GM12891 (cell line): ENCODE data around the gene FNDC10.

Experiments
- PAX5 ChIP-seq: IDR thresholded peaks from 2 replicates; pipeline ENCODE4 v1.6.1; 2011; ENCODE audit warnings: low read length, moderate library complexity, mild to moderate bottlenecking; ENCODE audit not compliant: insufficient read depth, severe bottlenecking
- POLR2A ChIP-seq: IDR thresholded peaks from 2 replicates; pipeline ENCODE4 v1.6.1; 2011; ENCODE audit warnings: low read depth, low read length, control low read depth
- POLR2AphosphoS5 ChIP-seq: IDR thresholded peaks from 2 replicates; pipeline ENCODE4 v1.6.1; 2011; ENCODE audit warnings: low read depth, low read length, control low read depth
- POU2F2 ChIP-seq: IDR thresholded peaks from 2 replicates; pipeline ENCODE4 v1.6.1; 2011; ENCODE audit warnings: low read depth, mild to moderate bottlenecking, control low read depth, low read length, moderate library complexity
- SPI1 ChIP-seq: IDR thresholded peaks from 2 replicates; pipeline ENCODE4 v1.6.1; 2011; ENCODE audit warnings: low read depth, low read length, control low read depth
- TAF1 ChIP-seq: IDR thresholded peaks from 2 replicates; pipeline ENCODE4 v1.6.1; 2011; ENCODE audit warnings: low read depth, low read length, control low read depth

DNA sequence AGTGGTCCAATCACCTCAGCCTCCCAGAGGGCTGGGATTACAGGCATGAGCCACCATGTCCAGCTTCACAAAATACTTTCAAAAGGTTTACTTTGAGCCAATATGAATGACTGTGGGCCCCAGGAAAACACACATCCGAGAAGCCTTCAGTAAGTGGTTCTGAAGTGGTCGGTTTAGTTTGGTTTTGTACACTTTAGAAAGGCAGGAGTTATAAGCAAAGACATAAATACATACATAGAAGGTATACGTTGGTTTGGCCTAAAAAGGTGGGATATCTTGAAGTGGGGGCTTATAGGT is 12.1 kb upstream of the FNDC10 start:
- no peak for TF ChIP-seq TAF1
- no peak for TF ChIP-seq POLR2A
- no peak for TF ChIP-seq POLR2AphosphoS5
- no peak for TF ChIP-seq SPI1
- no peak for TF ChIP-seq PAX5
- TF ChIP-seq POU2F2: no peak
